ENCODE results near the gene PEBP1. TPM values are rescaled to one million over a fixed set of nuclear protein-coding genes. Genes with fewer than 3 reads are reported as not detected.

Gene PEBP1
- total RNA-seq (551 and 598 TPM in 2 replicates), polyA plus RNA-seq (580 and 685 TPM in 2 replicates)

- no peaks in the 10 kb centered on the region for H3K9me3 ChIP-seq (ENCODE audit: low read depth)
- 2% methylated on average over 56 of the region's 70 CpGs for WGBS (ENCODE audit: low lambda C conversion rate, missing lambda C conversion rate)
- no peaks in the 10 kb centered on the region for H4K20me1 ChIP-seq (ENCODE audit: insufficient read depth, poor library complexity, severe bottlenecking)
- peak within 1 kb of the TSS; percentile 91 for H3K4me3 ChIP-seq
- H2AFZ ChIP-seq, result peak within 1 kb of the TSS; percentile 72
- peaks cover 59% of the 10 kb centered on the region for H3K79me2 ChIP-seq
- peak within 1 kb of the TSS; percentile 84 for H3K27ac ChIP-seq
- H3K4me1 ChIP-seq (ENCODE audit: insufficient read depth), result peaks cover 16% of the 10 kb centered on the region
- H3K9me2 ChIP-seq (replicated peaks; ENCODE audit: insufficient read depth), result no peaks in the 10 kb centered on the region
- DNase-seq (ENCODE audit: low spot score), result peak; percentile 95
- peak within 1 kb of the TSS; percentile 81 for H3K4me2 ChIP-seq
- TF ChIP-seq CTCF (IDR thresholded peaks at IDR 0.05; ENCODE audit: poor library complexity) (peak; percentile 13), EZH2phosphoT487 (IDR thresholded peaks at IDR 0.05; ENCODE audit: low read depth, severe bottlenecking, unreplicated experiment) (no peak)
- H3K36me3 ChIP-seq (replicated peaks; ENCODE audit: insufficient read depth, low read depth), result no peaks in the 10 kb centered on the region
- H3K27me3 ChIP-seq, result no peaks in the 10 kb centered on the region
Measured at GRCh38 chr12:118135788-118136558, at the start of gene PEBP1. Gene PEBP1, plus strand, starts transcription at chr12:118136124. Its CDS starts 86 bp downstream, at chr12:118136210.

- no peak overlapping the region for H3K4me2 ChIP-seq
- no peak overlapping the region for H3K4me3 ChIP-seq
- TF ChIP-seq CTCF (IDR thresholded peaks at IDR 0.05; ENCODE audit: poor library complexity) (no peak), EZH2 (IDR thresholded peaks at IDR 0.05; ENCODE audit: borderline replicate concordance) (no peak), EZH2phosphoT487 (IDR thresholded peaks at IDR 0.05; ENCODE audit: low read depth, severe bottlenecking, unreplicated experiment) (no peak)
- H3K27me3 ChIP-seq, result no peaks in the 10 kb centered on the region
- no peaks in the 10 kb centered on the region for H3K36me3 ChIP-seq (replicated peaks; ENCODE audit: insufficient read depth, low read depth)
- no peak overlapping the region for H3K27ac ChIP-seq
- 92% methylated on average over 9 of the region's 9 CpGs for WGBS (ENCODE audit: low lambda C conversion rate, missing lambda C conversion rate)
- H2AFZ ChIP-seq, result no peak overlapping the region
- H4K20me1 ChIP-seq (ENCODE audit: insufficient read depth, poor library complexity, severe bottlenecking), result no peaks in the 10 kb centered on the region
- no peaks in the 10 kb centered on the region for H3K4me1 ChIP-seq (ENCODE audit: insufficient read depth)
- H3K79me2 ChIP-seq, result no peaks in the 10 kb centered on the region
- DNase-seq (ENCODE audit: low spot score), result no peak
- H3K9me2 ChIP-seq (replicated peaks; ENCODE audit: insufficient read depth), result no peaks in the 10 kb centered on the region
- H3K9me3 ChIP-seq (ENCODE audit: low read depth), result no peaks in the 10 kb centered on the region
Measured at GRCh38 chr12:118089782-118090181, 46.1 kb upstream of the PEBP1 start.

- no peaks in the 10 kb centered on the region for H4K20me1 ChIP-seq (ENCODE audit: insufficient read depth, poor library complexity, severe bottlenecking)
- no peak overlapping the region for H3K4me2 ChIP-seq
- H3K4me3 ChIP-seq, result no peak overlapping the region
- H2AFZ ChIP-seq, result no peak overlapping the region
- H3K9me2 ChIP-seq (replicated peaks; ENCODE audit: insufficient read depth), result no peaks in the 10 kb centered on the region
- H3K36me3 ChIP-seq (replicated peaks; ENCODE audit: insufficient read depth, low read depth), result no peaks in the 10 kb centered on the region
- WGBS (ENCODE audit: low lambda C conversion rate, missing lambda C conversion rate), result 81% methylated on average over 3 of the region's 3 CpGs
- DNase-seq (ENCODE audit: low spot score), result no peak
- TF ChIP-seq EZH2 (IDR thresholded peaks at IDR 0.05; ENCODE audit: borderline replicate concordance) (no peak), CTCF (IDR thresholded peaks at IDR 0.05; ENCODE audit: poor library complexity) (no peak), EZH2phosphoT487 (IDR thresholded peaks at IDR 0.05; ENCODE audit: low read depth, severe bottlenecking, unreplicated experiment) (no peak)
- no peaks in the 10 kb centered on the region for H3K9me3 ChIP-seq (ENCODE audit: low read depth)
- H3K27me3 ChIP-seq, result no peaks in the 10 kb centered on the region
- no peaks in the 10 kb centered on the region for H3K4me1 ChIP-seq (ENCODE audit: insufficient read depth)
- no peak overlapping the region for H3K27ac ChIP-seq
- H3K79me2 ChIP-seq, result no peaks in the 10 kb centered on the region
Measured at GRCh38 chr12:118094039-118094438, 41.9 kb upstream of the PEBP1 start.

Data from hepatocyte (in vitro differentiated cells).